HG02884 (cell line): ENCODE measurements around the gene FAM25G.

ENCODE experiments used
- ATAC-seq: cut with Tn5 transposase; IDR thresholded peaks from one replicate; pipeline ENCODE4 v1.9.1; 2021; ENCODE audit warnings: mild to moderate bottlenecking, moderate library complexity; ENCODE audit not compliant: unreplicated experiment

Gene FAM25G

DNA sequence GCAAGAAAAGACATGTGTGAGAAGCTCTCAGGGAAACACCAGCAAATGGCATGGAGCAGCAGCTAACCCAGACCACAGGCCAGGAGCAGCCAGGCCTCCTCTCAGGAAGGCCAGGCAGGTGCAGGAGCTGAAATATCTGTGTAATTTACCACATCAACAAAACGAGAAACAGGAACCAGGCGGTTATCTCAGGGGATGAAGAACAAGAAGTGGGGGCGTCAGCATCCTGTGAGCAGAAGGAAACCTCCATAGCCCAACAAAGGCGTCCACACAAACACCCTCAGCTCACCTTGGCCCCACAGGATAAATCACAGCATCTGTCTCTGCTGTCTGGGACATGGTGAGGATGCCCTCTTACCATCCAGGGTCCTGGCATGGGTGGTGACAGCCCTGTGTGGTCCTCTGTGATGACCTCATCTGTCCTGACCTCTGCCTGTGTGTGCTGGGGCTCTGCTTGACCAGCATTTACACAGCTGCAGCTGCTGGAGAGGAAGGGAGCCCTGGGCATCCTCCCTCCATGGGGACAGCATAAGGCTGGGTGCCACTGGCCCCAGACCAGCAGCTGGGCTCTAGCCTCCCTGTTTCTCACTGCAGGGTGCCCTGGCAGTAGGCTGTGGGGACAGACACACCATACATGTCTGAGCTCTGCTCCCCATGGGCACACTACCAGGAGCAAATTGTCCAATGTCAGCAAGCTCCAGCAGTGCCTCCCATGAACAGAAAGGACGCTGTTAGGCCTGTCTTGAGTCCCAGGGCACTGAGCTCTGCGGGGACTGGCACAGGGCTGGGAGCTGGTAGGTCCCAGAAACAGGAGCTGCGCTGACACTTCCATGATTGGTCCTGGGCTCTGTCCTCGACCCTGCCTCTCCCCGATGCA lies 42.2 kb downstream of the FAM25G start:
- no peak for ATAC-seq

GRCh38 chr10:47447705-47448104 lies 43.8 kb downstream of the FAM25G start:
- ATAC-seq = no peak

- ATAC-seq = no peak
Observed at GRCh38 chr10:47447209-47447608, 44.3 kb downstream of the FAM25G start.

GRCh38 chr10:47445720-47446119 lies 45.8 kb downstream of the FAM25G start:
- no peak for ATAC-seq

DNA sequence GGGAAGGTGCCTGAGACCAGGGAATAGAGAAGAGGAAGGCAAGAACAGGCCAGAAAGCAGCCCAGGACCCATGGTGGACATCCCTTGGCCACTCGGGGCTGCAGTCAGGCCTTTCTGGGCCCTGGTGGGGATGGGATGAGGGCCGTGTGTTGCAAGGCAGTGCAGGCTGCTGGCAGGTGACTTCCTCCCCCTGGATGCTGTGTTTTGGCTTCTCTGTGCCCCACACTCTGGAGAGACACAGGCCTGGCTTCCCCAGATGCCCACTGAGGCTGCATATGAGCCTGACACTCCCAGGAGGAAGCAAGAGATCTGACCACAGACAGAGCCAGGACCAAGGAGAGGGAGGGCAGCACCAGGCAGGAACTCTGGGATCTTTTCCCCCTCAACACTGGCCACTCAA lies 47.5 kb downstream of the FAM25G start:
- no peak for ATAC-seq

GRCh38 chr10:47443145-47443544 lies 48.4 kb downstream of the FAM25G start:
- ATAC-seq = no peak

DNA sequence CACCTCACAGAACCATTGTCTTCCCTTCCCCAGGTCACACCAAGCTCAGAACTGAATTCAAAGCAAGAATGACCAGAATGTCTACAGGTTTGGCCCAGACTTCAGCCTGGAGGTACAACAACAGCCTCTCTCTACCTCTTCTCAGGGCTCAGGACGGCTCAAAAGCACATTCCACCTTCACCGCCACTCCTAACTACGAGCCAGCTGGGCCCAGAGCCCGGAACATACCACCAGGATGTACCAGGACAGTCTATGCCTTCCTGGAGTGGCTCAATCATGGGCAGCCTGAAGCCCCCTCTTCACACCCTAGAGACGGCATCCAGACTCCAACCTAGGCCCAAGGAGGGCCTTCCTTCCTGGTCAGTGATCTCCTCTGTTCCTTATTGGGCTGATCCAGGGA lies 49.1 kb downstream of the FAM25G start:
- no peak for ATAC-seq

- no peak for ATAC-seq
Observed at GRCh38 chr10:47441938-47442337, 49.6 kb downstream of the FAM25G start.

- no peak for ATAC-seq
Observed at GRCh38 chr10:47440207-47440606, 51.3 kb downstream of the FAM25G start.

GRCh38 chr10:47438857-47439474 lies 52.5 kb downstream of the FAM25G start:
- no peak for ATAC-seq
